ENCODE measurements around the gene DCAF8.

Gene DCAF8

GRCh38 chr1:160261893-160262794 lies at the start of gene DCAF8:
Gene DCAF8 (minus strand): TSS chr1:160262549. CDS start chr1:160244008, 18,541 bp downstream.
- DNase-seq (ENCODE audit: low spot score) (peak; percentile 97), ATAC-seq (ENCODE audit: low read depth) (peak; percentile 90)
- Histone ChIP-seq H3K4me1 (ENCODE audit: insufficient read depth, poor library complexity, severe bottlenecking) (peaks cover 15% of the 10 kb centered on the region), H3K4me3 (ENCODE audit: severe bottlenecking) (peak within 1 kb of the TSS; percentile 87), H3K36me3 (ENCODE audit: low read depth) (peaks cover 11% of the 10 kb centered on the region), H3K27ac (ENCODE audit: poor library complexity, severe bottlenecking) (peak within 1 kb of the TSS; percentile 79), H3K27me3 (ENCODE audit: insufficient read depth, poor library complexity, severe bottlenecking) (no peaks in the 10 kb centered on the region), H3K9me3 (ENCODE audit: severe bottlenecking) (no peaks in the 10 kb centered on the region)
- no peak for TF ChIP-seq CTCF (IDR thresholded peaks at IDR 0.05; ENCODE audit: poor library complexity, severe bottlenecking)

GRCh38 chr1:160309571-160309970 lies 47.2 kb upstream of the DCAF8 start:
- no peaks in the 10 kb centered on the region for H3K27me3 ChIP-seq (ENCODE audit: insufficient read depth, poor library complexity, severe bottlenecking)
- ATAC-seq (ENCODE audit: low read depth) (no peak), DNase-seq (ENCODE audit: low spot score) (no peak)
- H3K27ac ChIP-seq (ENCODE audit: poor library complexity, severe bottlenecking): no peak overlapping the region
- H3K9me3 ChIP-seq (ENCODE audit: severe bottlenecking): no peaks in the 10 kb centered on the region
- no peak for TF ChIP-seq CTCF (IDR thresholded peaks at IDR 0.05; ENCODE audit: poor library complexity, severe bottlenecking)
- H3K4me3 ChIP-seq (ENCODE audit: severe bottlenecking): no peak overlapping the region
- no peaks in the 10 kb centered on the region for H3K4me1 ChIP-seq (ENCODE audit: insufficient read depth, poor library complexity, severe bottlenecking)
- H3K36me3 ChIP-seq (ENCODE audit: low read depth): peaks cover 100% of the 10 kb centered on the region

DNA sequence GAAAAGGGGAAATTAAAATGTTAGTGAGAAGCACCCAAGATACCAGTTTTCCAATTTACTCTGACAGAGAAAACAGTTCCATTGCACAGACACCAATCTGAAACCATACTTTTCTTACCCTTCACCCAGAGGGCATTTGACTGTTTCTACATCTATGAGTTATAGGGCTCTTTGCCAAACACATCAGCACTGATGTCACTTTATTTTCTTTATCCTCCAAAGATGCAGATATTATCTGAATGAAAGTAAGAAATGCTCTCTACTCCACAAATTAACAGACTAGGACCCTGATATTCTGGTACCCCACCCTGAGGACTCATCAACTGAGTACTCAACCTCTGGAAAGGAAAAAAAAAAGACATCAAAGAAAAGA lies 46.8 kb upstream of the DCAF8 start:
- ATAC-seq (ENCODE audit: low read depth): no peak
- DNase-seq (ENCODE audit: low spot score): no peak
- Histone ChIP-seq H3K27ac (ENCODE audit: poor library complexity, severe bottlenecking) (no peak overlapping the region), H3K4me1 (ENCODE audit: insufficient read depth, poor library complexity, severe bottlenecking) (no peaks in the 10 kb centered on the region), H3K36me3 (ENCODE audit: low read depth) (peaks cover 100% of the 10 kb centered on the region), H3K4me3 (ENCODE audit: severe bottlenecking) (no peak overlapping the region), H3K9me3 (ENCODE audit: severe bottlenecking) (no peaks in the 10 kb centered on the region), H3K27me3 (ENCODE audit: insufficient read depth, poor library complexity, severe bottlenecking) (no peaks in the 10 kb centered on the region)
- no peak for TF ChIP-seq CTCF (IDR thresholded peaks at IDR 0.05; ENCODE audit: poor library complexity, severe bottlenecking)

DNA sequence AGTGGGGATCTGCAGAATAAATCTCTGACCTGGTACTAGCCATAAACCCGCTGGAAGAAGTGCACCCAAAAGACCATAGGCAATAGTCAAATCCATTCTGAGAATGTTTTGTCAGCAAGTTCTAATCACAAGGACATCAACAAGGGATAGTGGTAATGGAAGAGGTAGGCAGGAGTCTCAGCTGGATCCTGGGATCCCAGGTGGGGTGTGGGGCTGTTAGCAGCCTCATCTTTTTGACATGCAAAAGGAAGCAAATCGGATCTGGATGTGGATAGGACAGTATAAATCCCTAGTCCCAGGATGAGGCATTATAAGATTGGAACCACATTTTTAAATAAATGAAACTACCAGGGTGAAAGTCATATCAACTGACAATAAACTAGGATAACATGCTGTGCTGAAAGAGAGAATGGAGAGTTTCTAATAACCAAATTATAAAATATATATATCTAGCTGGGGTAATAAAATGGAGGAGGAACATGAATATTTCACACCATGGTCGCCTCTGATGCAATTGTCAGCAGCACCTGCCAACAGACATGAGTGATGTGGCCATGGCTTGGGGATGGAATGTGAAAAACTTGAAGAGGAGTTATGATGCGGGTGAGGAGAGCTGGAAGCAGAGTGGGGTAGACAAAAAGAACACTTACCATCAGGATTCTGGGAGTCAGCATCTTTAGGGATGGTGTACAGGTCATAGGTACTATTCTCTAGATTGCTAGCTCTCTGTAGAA lies 46.3 kb upstream of the DCAF8 start:
- Histone ChIP-seq H3K27ac (ENCODE audit: poor library complexity, severe bottlenecking) (no peak overlapping the region), H3K27me3 (ENCODE audit: insufficient read depth, poor library complexity, severe bottlenecking) (no peaks in the 10 kb centered on the region), H3K36me3 (ENCODE audit: low read depth) (peaks cover 100% of the 10 kb centered on the region), H3K4me1 (ENCODE audit: insufficient read depth, poor library complexity, severe bottlenecking) (no peaks in the 10 kb centered on the region), H3K9me3 (ENCODE audit: severe bottlenecking) (no peaks in the 10 kb centered on the region), H3K4me3 (ENCODE audit: severe bottlenecking) (no peak overlapping the region)
- ATAC-seq (ENCODE audit: low read depth): no peak
- no peak for DNase-seq (ENCODE audit: low spot score)
- no peak for TF ChIP-seq CTCF (IDR thresholded peaks at IDR 0.05; ENCODE audit: poor library complexity, severe bottlenecking)
